ENCODE measurements around the gene SUSD4.

Gene SUSD4

DNA sequence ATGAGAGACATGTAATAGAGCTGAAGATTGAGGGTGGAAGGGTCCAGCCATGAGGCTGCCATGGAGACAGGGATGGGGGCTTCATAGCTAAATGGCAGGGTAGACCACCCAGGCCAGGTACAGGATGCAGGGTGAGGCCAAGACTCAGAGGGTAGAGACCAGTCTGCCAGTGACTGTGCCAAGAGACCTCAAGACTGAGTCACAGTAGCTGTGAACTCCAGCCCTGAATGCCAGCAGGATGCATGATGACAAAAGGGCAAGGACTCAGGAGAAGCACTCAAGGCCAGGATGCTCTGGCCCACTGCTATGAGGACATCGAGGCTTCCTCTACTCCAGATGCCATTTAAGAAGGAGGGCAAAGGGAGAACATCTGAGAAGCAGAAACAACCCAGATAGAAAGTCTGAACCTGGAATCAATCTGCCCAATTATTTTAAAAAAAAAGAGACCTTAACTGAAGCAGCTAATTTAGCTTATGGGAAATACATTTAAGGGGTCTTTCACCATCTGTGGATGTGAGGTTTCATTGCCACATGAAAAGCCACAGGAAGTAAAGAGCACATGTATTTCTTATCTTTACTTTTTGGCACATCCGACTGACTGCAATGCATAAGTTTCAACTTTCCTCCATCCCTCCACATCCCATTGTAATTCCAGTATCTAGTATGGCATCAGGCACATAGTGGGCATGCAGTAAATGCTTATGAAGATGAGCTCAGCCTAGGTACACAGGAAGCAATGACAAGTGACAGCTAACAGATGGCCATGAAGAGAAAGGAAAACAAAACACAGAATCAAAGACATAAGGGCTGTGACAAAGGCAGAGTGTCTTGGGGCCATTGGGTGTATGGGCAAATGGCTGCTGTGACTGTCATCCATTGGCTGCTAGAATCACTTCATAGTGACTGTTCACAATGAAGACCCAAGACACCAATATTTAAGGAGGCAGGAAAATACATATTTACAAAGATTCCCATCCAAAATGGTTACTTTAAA lies 40.2 kb downstream of the SUSD4 start:
- no peak for DNase-seq (ENCODE audit: low spot score)
- no peak overlapping the region for H3K4me3 ChIP-seq
- no peak overlapping the region for H3K27ac ChIP-seq
- no peak for TF ChIP-seq CTCF (IDR thresholded peaks at IDR 0.05)

GRCh38 chr1:223322868-223323267 lies 41.1 kb downstream of the SUSD4 start:
- DNase-seq (ENCODE audit: low spot score): no peak
- Histone ChIP-seq H3K27ac (no peak overlapping the region), H3K4me3 (no peak overlapping the region)
- no peak for TF ChIP-seq CTCF (IDR thresholded peaks at IDR 0.05)

GRCh38 chr1:223320959-223321358 lies 43.0 kb downstream of the SUSD4 start:
- H3K4me3 ChIP-seq: no peak overlapping the region
- no peak for DNase-seq (ENCODE audit: low spot score)
- no peak overlapping the region for H3K27ac ChIP-seq
- TF ChIP-seq CTCF (IDR thresholded peaks at IDR 0.05): no peak

GRCh38 chr1:223319905-223320580 lies 43.9 kb downstream of the SUSD4 start:
- no peak for TF ChIP-seq CTCF (IDR thresholded peaks at IDR 0.05)
- no peak overlapping the region for H3K27ac ChIP-seq
- DNase-seq (ENCODE audit: low spot score): no peak
- H3K4me3 ChIP-seq: no peak overlapping the region

DNA sequence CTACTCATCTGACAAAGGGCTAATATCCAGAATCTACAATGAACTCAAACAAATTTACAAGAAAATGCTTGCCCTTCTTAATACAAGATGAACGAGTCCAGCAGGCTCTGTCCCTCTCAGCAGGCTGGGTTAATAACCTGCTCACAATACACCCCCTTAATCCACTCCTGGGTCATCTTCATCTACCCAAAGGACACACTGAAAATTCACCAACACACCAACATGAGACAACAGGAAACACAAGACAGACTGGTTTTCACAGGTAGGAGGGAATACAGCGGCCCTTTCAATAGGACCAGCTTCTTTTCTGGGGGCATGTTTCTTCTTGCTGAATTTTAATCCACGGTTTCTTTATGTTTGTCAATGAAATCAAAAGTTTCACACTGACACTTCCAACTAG lies 44.6 kb downstream of the SUSD4 start:
- H3K4me3 ChIP-seq: no peak overlapping the region
- no peak for DNase-seq (ENCODE audit: low spot score)
- H3K27ac ChIP-seq: no peak overlapping the region
- TF ChIP-seq CTCF (IDR thresholded peaks at IDR 0.05): no peak

- no peak for TF ChIP-seq CTCF (IDR thresholded peaks at IDR 0.05)
- H3K27ac ChIP-seq: no peak overlapping the region
- H3K4me3 ChIP-seq: no peak overlapping the region
- no peak for DNase-seq (ENCODE audit: low spot score)
Measured at GRCh38 chr1:223316082-223316481, 47.9 kb downstream of the SUSD4 start.

Data from coronary artery (tissue), 2 donors.